Heart left ventricle (tissue), 13 donors: ENCODE measurements around the gene NCAPD3.

Experiments used
- CTCF ChIP-seq, 12 donors: fragments of 200-600 bp; sonication (generic) in 4 of 12; IDR thresholded peaks; one replicate each; pipeline versions ENCODE4 v1.5.0 to v1.8.0; 2018 to 2022; ENCODE audit warnings: antibody characterized with exemption in 12 of 12, mild to moderate bottlenecking in 5 of 12
- POLR2A ChIP-seq, 2 donors: fragments of 450-650 bp; IDR thresholded peaks; one replicate each; pipeline ENCODE4 v1.6.1; 2017; ENCODE audit warnings: antibody characterized with exemption in 2 of 2, mild to moderate bottlenecking in 2 of 2, moderate library complexity in 2 of 2
- donor health status: ischemic (EF 13 %, LVEDD 7.1; RV severe dilation, severe dysfunction).
- donor health status: DM: no; HTN: yes; CAD: no.
- donor health status: DM: no; HTN: no; CAD: no.
- donor health status: ischemic (EF 25% LVEDD 6.9; RV normal size, moderate dysfunction).
- donor health status: ischemic (EF 25% LVEDD 5.7; RV mildly dilated, moderate dysfunction).
- donor health status: ischemic (EF 35%, LVEDD 5.7; RV mildly dilated, moderate dysfunction).
- donor health status: nonischemic (EF 11% LVEDD 7.7; RV severe dilation, severe dysfunction).
- donor health status: DM: yes; HTN: yes; CAD: no.
- donor health status: PGD.
- donor health status: ischemic (EF 29% LVEDD 5.4; RV normal size, mild dysfunction).
- donor health status: nonischemic (EF 23%, LVEDD 6.1; RV moderate dilation, normal function).

DNA sequence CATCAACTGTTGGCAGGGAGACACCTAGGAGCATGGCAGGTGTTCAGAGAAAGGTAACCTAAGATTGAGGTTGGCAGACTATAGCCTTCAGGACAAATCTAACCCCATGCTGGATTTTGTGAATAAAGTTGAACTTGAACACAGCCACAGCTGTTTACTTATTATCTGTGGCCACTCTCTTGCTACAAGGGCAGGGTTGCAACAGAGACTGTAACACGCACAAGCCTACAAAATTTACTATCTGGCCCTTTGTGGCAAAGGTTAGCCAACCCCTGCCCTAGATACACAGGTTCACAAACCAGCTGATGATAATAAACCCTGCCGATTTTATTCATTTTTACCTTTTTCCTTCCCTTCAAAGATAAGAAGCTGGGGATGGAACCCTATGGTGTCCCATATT, 26.9 kb upstream of the NCAPD3 start:
- TF ChIP-seq CTCF (IDR thresholded peaks at IDR 0.05) (no peak), POLR2A (IDR thresholded peaks at IDR 0.05) (no peak)
